Tongue (tissue), 2 donors: ENCODE results near the gene ACMSD. TPM values are rescaled to one million over a fixed set of nuclear protein-coding genes. Genes with fewer than 3 reads are reported as not detected.
"Not testable (repeated sequence)": the region's sequence is repeated elsewhere in the genome, so short reads cannot be mapped to it uniquely, and the experiment has no call there.

Source experiments
- DNase-seq: peaks from one replicate; pipeline ENCODE4 v3.0.0-alpha.2; 2015
- total RNA-seq: library from RNA; depleted of rRNA; stranded (reverse); fragments of >200 nt; gene quantifications from one replicate; pipeline ENCODE4 v1.2.3, GENCODE V29; 2014

Gene ACMSD
- total RNA-seq, 1 donor from 2014 or later: not detected

GRCh38 chr2:134852518-134852917, 14.1 kb downstream of the ACMSD start:
- DNase-seq: no peak

- no peak for DNase-seq
These were observed 17.3 kb downstream of the ACMSD start for GRCh38 chr2:134855709-134856108.

- DNase-seq: no peak
These were observed 19.8 kb downstream of the ACMSD start for GRCh38 chr2:134858245-134858644.

GRCh38 chr2:134861173-134861572, 22.8 kb downstream of the ACMSD start:
- no peak for DNase-seq

- DNase-seq: no peak
These were observed 23.7 kb downstream of the ACMSD start for GRCh38 chr2:134862069-134862468.

GRCh38 chr2:134862674-134863073, 24.3 kb downstream of the ACMSD start:
- no peak for DNase-seq

- no peak for DNase-seq
These were observed 25.0 kb downstream of the ACMSD start for GRCh38 chr2:134863446-134863845.

- no peak for DNase-seq
These were observed 26.8 kb downstream of the ACMSD start for GRCh38 chr2:134865067-134865787.

GRCh38 chr2:134866498-134867099, 28.2 kb downstream of the ACMSD start:
- no peak for DNase-seq

- DNase-seq: peak; percentile 91
These were observed 31.7 kb downstream of the ACMSD start for GRCh38 chr2:134869946-134870736.

- no peak for DNase-seq
These were observed 34.7 kb downstream of the ACMSD start for GRCh38 chr2:134873152-134873551.

GRCh38 chr2:134875309-134875708, 36.9 kb downstream of the ACMSD start:
- no peak for DNase-seq

- DNase-seq: no peak
These were observed 44.4 kb downstream of the ACMSD start for GRCh38 chr2:134882773-134883172.

GRCh38 chr2:134883552-134884293, 45.3 kb downstream of the ACMSD start:
- no peak for DNase-seq

GRCh38 chr2:134884435-134884834, 46.0 kb downstream of the ACMSD start:
- DNase-seq: no peak

- no peak for DNase-seq
These were observed 54.0 kb downstream of the ACMSD start for GRCh38 chr2:134892282-134893035.

- DNase-seq: peak; percentile 32
These were observed 59.5 kb downstream of the ACMSD start for GRCh38 chr2:134897932-134898331.

- no peak for DNase-seq
These were observed 60.8 kb downstream of the ACMSD start for GRCh38 chr2:134899204-134899603.

GRCh38 chr2:134900151-134900550, 61.7 kb downstream of the ACMSD start:
- DNase-seq: no peak

- not testable (repeated sequence) for DNase-seq
These were observed 65.3 kb downstream of the ACMSD start for GRCh38 chr2:134903701-134904100.

- no peak for DNase-seq
These were observed 66.8 kb downstream of the ACMSD start for GRCh38 chr2:134905168-134905567.

- DNase-seq: no peak
These were observed 68.3 kb downstream of the ACMSD start for GRCh38 chr2:134906726-134907125.
